SH-SY5Y (cell line): ENCODE measurements around the gene TAF1B.

Experiments
- GATA2 ChIP-seq: IDR thresholded peaks from 2 replicates; pipeline ENCODE4 v1.6.1; 2011; ENCODE audit warnings: mild to moderate bottlenecking, low read depth, low read length
- GATA3 ChIP-seq: IDR thresholded peaks from 2 replicates; pipeline ENCODE4 v1.6.1; 2011; ENCODE audit warnings: low read depth, mild to moderate bottlenecking, low read length, moderate library complexity

DNA sequence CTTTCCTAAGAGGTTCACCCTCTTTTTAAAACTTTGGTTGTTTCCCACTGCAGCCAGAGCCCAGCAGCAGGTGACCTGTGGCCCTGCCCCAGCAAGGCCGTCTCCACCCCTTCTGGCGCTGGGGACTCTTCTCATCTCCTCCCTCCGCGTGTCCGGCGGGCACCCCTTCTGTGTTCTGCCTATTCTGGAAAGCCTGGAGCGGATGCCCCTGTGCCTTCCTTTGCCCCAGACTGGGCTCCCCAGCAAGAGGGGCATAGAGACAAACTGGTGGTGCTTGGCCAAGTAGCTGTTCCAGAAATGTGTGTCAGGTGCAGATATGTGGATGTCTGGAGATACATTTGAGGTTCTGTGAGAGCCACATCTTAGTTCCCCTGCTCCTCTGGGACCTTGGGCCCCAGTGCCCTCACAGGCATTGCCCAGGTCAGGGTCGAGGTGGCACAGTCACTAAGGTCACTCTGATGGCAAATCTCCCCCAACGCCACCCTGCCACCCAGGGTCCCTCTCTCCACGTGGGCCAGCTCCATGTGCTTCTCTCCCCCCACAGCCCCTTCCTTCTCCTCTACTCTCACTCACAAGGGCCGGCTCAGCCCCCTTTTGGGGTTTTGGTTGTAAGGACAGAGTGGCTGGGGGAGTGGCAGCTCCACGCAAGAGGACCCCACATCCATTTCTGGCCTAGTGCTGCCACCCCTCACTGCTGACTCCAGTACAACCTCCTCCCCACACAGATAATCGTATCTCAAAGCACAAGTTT, 35.5 kb upstream of the TAF1B start:
- TF ChIP-seq GATA2 (no peak), GATA3 (no peak)
